ENCODE measurements around the gene G2E3. TPM values are rescaled to one million over a fixed set of nuclear protein-coding genes. Genes with fewer than 3 reads are reported as not detected.

G2E3 gene
- total and polyA plus RNA-seq, 2 of the 13 experiments (the other 11 are each of a cell fraction or from before 2014, with no cell fraction given), result 22.8 to 63.0 TPM

DNA sequence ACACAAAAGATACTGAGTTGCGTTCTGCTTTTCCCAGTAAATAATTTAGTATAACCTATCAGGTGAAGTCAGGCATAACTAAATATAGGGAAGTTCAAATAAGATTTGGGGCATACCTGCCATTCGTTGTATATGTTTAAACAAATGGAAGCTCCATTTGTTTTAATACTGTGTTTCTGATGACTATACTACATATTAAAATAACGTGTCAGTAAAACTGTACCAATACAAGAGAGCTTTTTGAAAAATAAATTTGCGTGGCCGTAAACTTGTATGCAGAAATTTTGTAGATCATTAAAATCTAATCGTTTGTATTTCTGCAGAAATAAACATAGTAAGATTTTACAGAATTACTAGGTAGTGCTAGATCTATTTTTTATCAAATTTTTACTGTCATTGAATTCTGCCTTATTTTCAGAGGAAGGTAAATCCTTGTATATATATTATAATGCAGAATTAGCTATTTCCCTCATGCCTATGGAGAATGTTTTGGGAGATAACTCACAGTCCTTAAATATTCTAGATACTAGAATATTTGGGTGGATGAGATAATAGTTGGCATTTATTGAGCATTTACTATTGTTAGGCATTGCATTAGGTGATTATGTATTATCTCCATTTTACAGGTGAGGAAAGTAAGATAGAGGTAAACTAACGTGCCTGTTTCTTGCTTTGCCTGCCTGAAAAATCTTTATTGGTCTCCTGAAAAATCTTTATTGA lies 64.6 kb downstream of the G2E3 start:
- WGBS (ENCODE audit: low lambda C conversion rate), result 61% methylated on average over 7 of the region's 7 CpGs
- H4K20me1 ChIP-seq (ENCODE audit: insufficient read depth, low read length), result peaks cover 39% of the 10 kb centered on the region
- peak overlapping the region; percentile 92 for H3K4me2 ChIP-seq (ENCODE audit: low read depth, low read length)
- no peaks in the 10 kb centered on the region for H3K9me3 ChIP-seq (ENCODE audit: low read length)
- no peak for FAIRE-seq
- peaks cover 1 to 9% of the 10 kb centered on the region in 2 experiments; a peak in 2 of 5 replicates for H3K36me3 ChIP-seq (replicated peaks in 1 of 2; ENCODE audit: control insufficient read depth in 1 of 2, insufficient read depth in 2 of 2, low read length in 2 of 2)
- H2AFZ ChIP-seq (ENCODE audit: low read length), result no peak overlapping the region
- H3K4me1 ChIP-seq (ENCODE audit: insufficient read depth, low read length), result peaks cover 57% of the 10 kb centered on the region
- H3K9ac ChIP-seq (ENCODE audit: insufficient read depth, low read depth, low read length), result peak overlapping the region; percentile 97
- no peak for DNase-seq (ENCODE audit: low spot score)
- no peak for ATAC-seq
- no peak overlapping the region for H3K27ac ChIP-seq (ENCODE audit: extremely low read length, insufficient read depth, low read length)
- H3K79me2 ChIP-seq (ENCODE audit: insufficient read depth, low read length), result peaks cover 66% of the 10 kb centered on the region
- in situ Hi-C loops (cut with HindIII; ENCODE audit: extremely low pct_ligation_motif_present, low pct_unique_long_range_greater_than_20kb), result no loop called here
- POLR2A ChIA-PET, result interaction anchor here (0.9 to 1.2 kb wide), 4 partner anchors 38 to 251 kb away, joined by 3 to 5 read pairs (median 3); partner anchors contain the start of gene COCH
- peak overlapping the region; percentile 92 to 96 (median 94) for H3K4me3 ChIP-seq (replicated peaks in 1 of 3; ENCODE audit: insufficient read depth in 1 of 3, low read depth in 2 of 3, low read length in 3 of 3)
- CTCF ChIA-PET (ENCODE audit: low intra/inter-chr PET ratio, low total read pairs), result no interaction called here
- BruUV-seq (replicated peaks), result no TSS peak
- intact Hi-C loops (cut with micrococcal nuclease; ENCODE audit: unreplicated experiment), result loop anchor here (5.0 kb wide), 2 partner anchors 69 to 1579 kb away; partner anchors contain the start of genes RNU6-7 and RNU6-8
- peaks cover 0 to 4% of the 10 kb centered on the region in 2 experiments; a peak in 2 of 5 replicates for H3K27me3 ChIP-seq (ENCODE audit: control insufficient read depth in 1 of 2, insufficient read depth in 2 of 2, low read length in 2 of 2)
- TF ChIP-seq, protein P1, sequence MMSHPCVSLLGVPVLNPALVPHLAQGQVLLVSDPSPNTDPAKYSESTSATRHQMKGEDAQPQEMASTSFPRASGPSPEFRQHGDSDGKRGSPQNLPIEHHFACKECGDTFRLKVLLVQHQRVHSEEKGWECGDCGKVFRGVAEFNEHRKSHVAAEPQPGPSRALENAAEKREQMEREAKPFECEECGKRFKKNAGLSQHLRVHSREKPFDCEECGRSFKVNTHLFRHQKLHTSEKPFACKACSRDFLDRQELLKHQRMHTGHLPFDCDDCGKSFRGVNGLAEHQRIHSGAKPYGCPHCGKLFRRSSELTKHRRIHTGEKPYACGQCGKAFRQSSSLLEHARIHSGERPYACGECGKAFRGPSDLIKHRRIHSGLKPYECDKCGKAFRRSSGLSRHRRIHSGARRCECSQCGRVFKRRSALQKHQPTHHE (CRISPR knock-in tag; IDR thresholded peaks at IDR 0.05; ENCODE audit: borderline replicate concordance), result no peak
- TF ChIP-seq SP1 (IDR thresholded peaks at IDR 0.05) (no peak), SP1 (CRISPR knock-in tag; IDR thresholded peaks at IDR 0.05) (no peak), ZNF274 (CRISPR knock-in tag; IDR thresholded peaks at IDR 0.05) (no peak), ZNF761 (CRISPR knock-in tag; conservative IDR thresholded peaks at IDR 0.05) (no peak), FOXA3 (CRISPR knock-in tag; IDR thresholded peaks at IDR 0.05) (0 out of 2 replicates have a peak, but pooled peaks have one; percentile 12), SIX1 (CRISPR knock-in tag; IDR thresholded peaks at IDR 0.05; ENCODE audit: borderline replicate concordance) (no peak), SOX13 (IDR thresholded peaks at IDR 0.05) (no peak), SOX13 (CRISPR knock-in tag; conservative IDR thresholded peaks at IDR 0.05 in 1 of 2, IDR thresholded peaks at IDR 0.05 in 1 of 2) (0 out of 4 replicates have a peak, but pooled peaks of 1 of the 2 experiments have one; percentile 60), ZNF205 (CRISPR knock-in tag; IDR thresholded peaks at IDR 0.05) (no peak), ARHGAP35 (CRISPR knock-in tag; IDR thresholded peaks at IDR 0.05; ENCODE audit: borderline replicate concordance) (no peak), CHD4 (IDR thresholded peaks at IDR 0.05; ENCODE audit: borderline replicate concordance, low read length) (no peak), NFIB (CRISPR knock-in tag; IDR thresholded peaks at IDR 0.05; ENCODE audit: borderline replicate concordance) (no peak)
- TF ChIP-seq, protein P2, sequence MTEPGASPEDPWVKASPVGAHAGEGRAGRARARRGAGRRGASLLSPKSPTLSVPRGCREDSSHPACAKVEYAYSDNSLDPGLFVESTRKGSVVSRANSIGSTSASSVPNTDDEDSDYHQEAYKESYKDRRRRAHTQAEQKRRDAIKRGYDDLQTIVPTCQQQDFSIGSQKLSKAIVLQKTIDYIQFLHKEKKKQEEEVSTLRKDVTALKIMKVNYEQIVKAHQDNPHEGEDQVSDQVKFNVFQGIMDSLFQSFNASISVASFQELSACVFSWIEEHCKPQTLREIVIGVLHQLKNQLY (CRISPR knock-in tag; IDR thresholded peaks at IDR 0.05), result no peak
- TF ChIP-seq, protein P3, sequence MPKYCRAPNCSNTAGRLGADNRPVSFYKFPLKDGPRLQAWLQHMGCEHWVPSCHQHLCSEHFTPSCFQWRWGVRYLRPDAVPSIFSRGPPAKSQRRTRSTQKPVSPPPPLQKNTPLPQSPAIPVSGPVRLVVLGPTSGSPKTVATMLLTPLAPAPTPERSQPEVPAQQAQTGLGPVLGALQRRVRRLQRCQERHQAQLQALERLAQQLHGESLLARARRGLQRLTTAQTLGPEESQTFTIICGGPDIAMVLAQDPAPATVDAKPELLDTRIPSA (CRISPR knock-in tag; IDR thresholded peaks at IDR 0.05; ENCODE audit: borderline replicate concordance), result no peak
- TF ChIP-seq, protein P4, sequence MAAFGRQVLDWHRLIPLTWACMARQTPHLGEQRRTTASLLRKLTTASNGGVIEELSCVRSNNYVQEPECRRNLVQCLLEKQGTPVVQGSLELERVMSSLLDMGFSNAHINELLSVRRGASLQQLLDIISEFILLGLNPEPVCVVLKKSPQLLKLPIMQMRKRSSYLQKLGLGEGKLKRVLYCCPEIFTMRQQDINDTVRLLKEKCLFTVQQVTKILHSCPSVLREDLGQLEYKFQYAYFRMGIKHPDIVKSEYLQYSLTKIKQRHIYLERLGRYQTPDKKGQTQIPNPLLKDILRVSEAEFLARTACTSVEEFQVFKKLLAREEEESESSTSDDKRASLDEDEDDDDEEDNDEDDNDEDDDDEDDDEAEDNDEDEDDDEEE (CRISPR knock-in tag; IDR thresholded peaks at IDR 0.05), result no peak
- TF ChIP-seq, protein P5, sequence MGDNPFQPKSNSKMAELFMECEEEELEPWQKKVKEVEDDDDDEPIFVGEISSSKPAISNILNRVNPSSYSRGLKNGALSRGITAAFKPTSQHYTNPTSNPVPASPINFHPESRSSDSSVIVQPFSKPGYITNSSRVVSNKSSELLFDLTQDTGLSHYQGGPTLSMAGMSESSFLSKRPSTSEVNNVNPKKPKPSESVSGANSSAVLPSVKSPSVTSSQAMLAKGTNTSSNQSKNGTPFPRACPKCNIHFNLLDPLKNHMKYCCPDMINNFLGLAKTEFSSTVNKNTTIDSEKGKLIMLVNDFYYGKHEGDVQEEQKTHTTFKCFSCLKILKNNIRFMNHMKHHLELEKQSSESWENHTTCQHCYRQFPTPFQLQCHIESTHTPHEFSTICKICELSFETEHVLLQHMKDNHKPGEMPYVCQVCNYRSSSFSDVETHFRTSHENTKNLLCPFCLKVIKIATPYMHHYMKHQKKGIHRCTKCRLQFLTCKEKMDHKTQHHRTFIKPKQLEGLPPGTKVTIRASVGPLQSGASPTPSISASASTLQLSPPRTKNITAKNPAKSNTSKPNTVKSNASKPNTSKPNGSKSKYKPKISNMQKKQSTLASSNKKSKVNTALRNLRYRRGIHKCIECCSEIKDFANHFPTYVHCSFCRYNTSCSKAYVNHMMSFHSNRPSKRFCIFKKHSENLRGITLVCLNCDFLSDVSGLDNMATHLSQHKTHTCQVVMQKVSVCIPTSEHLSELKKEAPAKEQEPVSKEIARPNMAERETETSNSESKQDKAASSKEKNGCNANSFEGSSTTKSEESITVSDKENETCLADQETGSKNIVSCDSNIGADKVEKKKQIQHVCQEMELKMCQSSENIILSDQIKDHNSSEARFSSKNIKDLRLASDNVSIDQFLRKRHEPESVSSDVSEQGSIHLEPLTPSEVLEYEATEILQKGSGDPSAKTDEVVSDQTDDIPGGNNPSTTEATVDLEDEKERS (CRISPR knock-in tag; IDR thresholded peaks at IDR 0.05), result peak; percentile 35; the same call in 1 of the 2 replicates
